KOPT-K1 (cell line): ENCODE measurements around the gene INPP5J.

Experiments used
- H3K27ac ChIP-seq: fragments of 200-600 bp; sonication (generic); 2 replicates; pipeline ENCODE4 v1.5.1; 2016; ENCODE audit warnings: antibody characterized with exemption, mild to moderate bottlenecking, low read depth, low read length; ENCODE audit not compliant: poor library complexity, severe bottlenecking
- H3K36me3 ChIP-seq: fragments of 200-600 bp; sonication (generic); 2 replicates; pipeline ENCODE4 v1.5.1; 2017; ENCODE audit warnings: antibody characterized with exemption, mild to moderate bottlenecking, low read length, moderate library complexity; ENCODE audit not compliant: insufficient read depth
- H3K9me3 ChIP-seq: fragments of 200-600 bp; sonication (generic); 2 replicates; pipeline ENCODE4 v1.5.1; 2017; ENCODE audit warnings: antibody characterized with exemption, low read length, mild to moderate bottlenecking; ENCODE audit not compliant: insufficient read depth, poor library complexity, severe bottlenecking

INPP5J gene

DNA sequence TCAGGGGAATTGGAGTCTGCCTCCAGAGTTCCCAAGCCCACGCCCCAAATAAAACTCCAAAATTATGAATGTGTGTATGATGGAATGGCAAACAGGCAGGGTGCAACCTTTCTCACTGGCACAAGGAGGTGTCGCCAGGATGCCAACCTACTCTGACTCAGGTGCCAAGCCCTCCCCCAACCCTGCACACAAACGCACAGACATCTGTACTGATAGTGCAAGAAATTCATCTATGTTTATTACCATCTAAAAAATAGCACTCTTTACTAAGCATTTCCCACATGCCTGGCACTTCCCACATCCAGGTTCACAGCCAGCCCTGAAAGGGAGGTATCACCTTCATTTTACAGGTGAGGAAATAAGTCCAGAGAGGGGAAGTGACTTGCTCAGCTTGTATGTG lies 16.3 kb downstream of the INPP5J start:
- Histone ChIP-seq H3K36me3 (no peaks in the 10 kb centered on the region), H3K27ac (no peak overlapping the region), H3K9me3 (no peaks in the 10 kb centered on the region)

DNA sequence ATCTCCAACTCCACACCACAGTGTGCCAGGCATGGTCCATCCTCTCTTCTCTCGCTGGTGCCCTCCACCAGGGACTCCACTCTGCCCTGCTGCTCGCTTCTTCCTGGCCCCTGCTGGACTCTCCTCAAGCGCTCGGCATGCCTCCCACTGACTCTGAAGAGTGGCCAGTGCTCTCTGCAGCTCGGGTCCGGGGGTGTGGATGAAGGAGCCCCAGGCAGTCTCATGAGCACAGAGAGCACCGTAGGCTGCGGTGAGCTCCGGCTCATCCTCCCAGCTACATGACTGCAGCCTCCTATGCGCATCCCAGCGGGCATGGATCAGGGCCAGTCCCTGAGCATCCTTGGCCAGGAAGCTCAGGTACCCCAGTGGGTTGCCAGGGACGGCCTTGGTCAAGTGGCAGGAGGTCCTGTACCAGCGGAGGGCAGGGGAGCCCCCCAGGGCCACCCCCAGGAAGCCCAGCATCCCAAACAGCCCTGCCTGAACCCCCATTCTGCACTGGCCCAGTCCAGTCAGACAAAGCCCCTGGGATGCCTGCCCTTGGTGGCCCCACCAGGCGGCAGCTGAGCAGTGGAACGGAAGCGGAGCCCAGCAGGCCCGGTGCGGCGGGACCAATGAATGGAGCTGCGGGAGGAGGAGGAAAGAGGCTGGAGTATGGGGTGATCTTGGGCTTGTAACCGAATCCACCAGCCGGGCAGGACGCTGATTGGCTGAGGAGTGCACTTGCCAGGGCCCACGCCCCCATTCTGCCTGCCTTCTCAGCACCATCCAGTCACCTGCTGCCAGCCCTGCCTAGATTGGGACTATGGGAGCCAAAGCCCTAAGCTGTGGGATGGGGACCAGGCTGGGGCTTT lies 17.3 kb downstream of the INPP5J start, which contains the start of gene PLA2G3:
Gene PLA2G3 (minus strand): TSS at position 643 of the 851 bp plus-strand sequence. CDS start 154 bp downstream, at position 489.
- H3K36me3 ChIP-seq = no peaks in the 10 kb centered on the region
- no peaks in the 10 kb centered on the region for H3K9me3 ChIP-seq
- no peak within 1 kb of the TSS for H3K27ac ChIP-seq

DNA sequence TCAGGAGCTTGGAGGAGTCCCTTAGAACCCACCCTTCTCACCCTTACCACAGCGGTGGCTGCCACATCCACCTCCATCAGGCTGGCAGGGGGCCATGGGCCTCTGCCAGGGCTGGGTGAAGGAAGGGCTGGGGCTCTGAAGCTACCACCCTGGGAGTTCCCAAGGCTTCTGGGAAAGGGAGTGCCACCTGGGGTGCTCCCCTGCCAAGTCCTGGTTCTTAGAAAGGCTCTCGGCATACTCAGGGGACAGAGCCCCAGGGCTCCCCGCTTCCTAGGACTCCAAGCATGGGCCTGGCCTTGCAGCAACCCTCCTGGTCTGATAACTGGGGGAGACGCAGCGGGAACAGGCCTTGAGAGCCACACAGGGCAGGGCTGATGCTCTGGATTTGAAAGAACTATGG lies 18.0 kb downstream of the INPP5J start:
- Histone ChIP-seq H3K9me3 (no peaks in the 10 kb centered on the region), H3K27ac (no peak overlapping the region), H3K36me3 (no peaks in the 10 kb centered on the region)

DNA sequence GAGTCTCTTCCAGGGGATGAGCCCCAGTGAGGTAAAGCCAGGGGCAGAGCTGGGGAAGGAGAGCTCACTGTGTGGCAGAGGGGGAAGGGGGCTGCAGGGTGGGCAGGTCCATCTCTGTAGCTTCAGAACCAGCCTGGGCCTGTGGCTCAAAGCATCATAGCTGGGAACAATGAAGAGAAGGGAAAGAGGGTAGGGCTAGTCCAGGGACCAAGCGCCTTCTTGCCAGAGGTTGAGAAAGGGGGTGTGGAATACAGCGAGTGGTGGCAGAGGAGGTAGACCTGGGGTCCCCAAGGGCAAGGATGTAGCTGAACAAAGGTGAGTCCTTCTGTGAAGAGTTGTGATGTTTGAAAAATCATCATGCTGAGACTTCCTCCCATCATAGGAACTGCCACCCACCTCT lies 18.8 kb downstream of the INPP5J start:
- H3K9me3 ChIP-seq = peaks cover under 1% of the 10 kb centered on the region
- H3K27ac ChIP-seq = no peak overlapping the region

DNA sequence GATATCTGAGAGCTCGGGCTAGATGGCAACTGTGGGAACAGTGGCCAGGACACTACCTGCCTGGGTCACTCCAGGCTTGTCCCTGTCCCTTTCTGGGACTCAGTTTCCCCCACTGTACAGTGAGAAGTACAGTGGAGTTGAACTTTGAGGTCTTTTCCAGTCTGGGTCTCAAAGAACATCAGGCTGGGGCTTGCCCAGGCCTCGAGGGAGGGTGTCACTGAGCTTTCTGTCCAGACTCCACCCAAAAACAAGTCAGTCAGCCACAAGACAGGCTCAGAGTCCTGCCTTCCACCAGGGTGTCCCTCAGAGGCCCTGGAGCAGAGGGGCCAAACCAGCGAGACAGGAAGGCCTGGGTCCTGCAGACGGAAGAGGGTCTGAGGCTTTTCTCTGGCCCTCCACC lies 19.5 kb downstream of the INPP5J start:
- H3K36me3 ChIP-seq = no peaks in the 10 kb centered on the region
- H3K9me3 ChIP-seq = peaks cover 8% of the 10 kb centered on the region
- H3K27ac ChIP-seq = no peak overlapping the region

More for the DNA sequence above, 18.8 kb downstream of the INPP5J start:
- no peaks in the 10 kb centered on the region for H3K36me3 ChIP-seq

DNA sequence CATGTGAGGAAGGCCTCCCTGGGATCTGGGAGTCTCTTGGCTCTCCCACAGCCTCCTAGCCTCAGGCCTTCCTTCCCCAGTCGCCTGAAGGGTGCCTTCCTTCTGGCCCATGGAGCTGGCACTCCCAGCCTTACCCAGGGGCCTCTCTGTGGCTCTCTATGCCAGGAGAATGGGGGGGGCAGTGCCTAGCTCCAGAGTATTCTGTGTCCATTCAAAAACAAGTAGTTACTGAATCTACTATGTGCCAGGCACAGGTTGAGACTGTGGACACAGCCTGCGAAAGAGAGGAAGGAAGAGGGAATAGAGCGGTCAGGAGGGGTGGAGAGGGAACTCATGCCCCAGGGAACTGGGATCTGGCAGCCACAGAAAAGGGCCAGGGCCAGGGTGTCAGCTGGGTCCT lies 20.3 kb downstream of the INPP5J start:
- H3K9me3 ChIP-seq = peaks cover 13% of the 10 kb centered on the region
- H3K27ac ChIP-seq = no peak overlapping the region
- no peaks in the 10 kb centered on the region for H3K36me3 ChIP-seq

DNA sequence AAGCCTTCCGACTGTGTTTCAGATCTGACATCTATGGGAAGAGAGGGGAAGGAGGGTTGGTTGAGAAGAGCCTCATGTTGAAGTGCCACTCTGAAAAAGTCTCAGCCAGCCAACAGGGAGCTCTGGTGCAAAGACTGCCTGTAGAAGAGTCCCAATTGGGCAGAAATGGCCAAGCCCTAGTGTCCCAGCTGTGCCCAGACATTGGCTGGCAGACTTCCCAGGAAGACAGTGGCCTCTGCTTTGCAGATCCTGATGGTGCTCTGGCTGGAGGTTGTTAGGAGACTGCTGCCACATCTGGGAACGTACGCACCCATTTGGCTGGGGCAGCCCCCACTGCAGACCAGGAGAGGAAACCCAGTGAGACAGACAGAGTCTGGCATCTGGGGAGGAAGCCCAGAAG lies 20.8 kb downstream of the INPP5J start:
- no peaks in the 10 kb centered on the region for H3K36me3 ChIP-seq
- H3K27ac ChIP-seq = no peak overlapping the region
- H3K9me3 ChIP-seq = peaks cover 13% of the 10 kb centered on the region

DNA sequence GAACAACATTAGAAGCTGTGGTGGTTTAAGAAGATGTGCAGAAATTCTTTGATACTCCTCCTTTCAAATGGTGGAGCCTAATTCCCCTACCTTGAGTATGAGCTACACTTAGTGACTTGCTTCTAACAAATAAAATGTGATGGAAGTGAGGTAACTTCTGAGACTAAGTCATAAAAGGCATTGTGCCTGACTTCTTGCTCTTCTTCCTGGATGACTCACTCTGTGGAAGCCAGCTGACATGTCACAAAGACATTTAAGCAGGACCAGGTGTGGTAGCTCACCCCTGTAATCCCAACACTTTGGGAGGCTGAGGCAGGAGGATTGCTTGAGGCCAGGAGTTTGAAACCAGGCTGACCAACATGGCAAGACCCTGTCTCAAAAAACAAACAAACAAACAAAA lies 21.5 kb downstream of the INPP5J start:
- H3K27ac ChIP-seq = no peak overlapping the region
- H3K9me3 ChIP-seq = peaks cover 13% of the 10 kb centered on the region
- no peaks in the 10 kb centered on the region for H3K36me3 ChIP-seq

DNA sequence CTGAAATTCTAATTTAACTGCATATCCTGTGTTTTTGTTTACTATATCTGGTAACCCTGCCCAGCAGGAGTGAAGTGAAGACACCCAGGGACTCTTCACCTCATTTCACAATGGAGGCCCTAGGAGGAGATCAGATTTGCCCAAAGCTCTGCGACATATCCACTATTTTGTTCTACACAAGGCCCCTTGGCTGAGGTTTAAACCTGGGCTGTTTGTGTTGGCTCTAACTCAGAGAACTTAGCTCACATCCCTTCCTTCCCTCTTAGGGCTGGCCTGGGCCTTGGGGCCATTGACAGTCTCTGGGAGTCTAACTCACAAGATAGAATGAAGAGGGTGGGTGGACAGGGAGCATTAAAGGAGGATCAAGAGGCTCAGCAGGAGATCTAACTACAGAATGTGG lies 25.7 kb downstream of the INPP5J start:
- peaks cover 13% of the 10 kb centered on the region for H3K9me3 ChIP-seq
- H3K27ac ChIP-seq = no peak overlapping the region
- no peaks in the 10 kb centered on the region for H3K36me3 ChIP-seq

DNA sequence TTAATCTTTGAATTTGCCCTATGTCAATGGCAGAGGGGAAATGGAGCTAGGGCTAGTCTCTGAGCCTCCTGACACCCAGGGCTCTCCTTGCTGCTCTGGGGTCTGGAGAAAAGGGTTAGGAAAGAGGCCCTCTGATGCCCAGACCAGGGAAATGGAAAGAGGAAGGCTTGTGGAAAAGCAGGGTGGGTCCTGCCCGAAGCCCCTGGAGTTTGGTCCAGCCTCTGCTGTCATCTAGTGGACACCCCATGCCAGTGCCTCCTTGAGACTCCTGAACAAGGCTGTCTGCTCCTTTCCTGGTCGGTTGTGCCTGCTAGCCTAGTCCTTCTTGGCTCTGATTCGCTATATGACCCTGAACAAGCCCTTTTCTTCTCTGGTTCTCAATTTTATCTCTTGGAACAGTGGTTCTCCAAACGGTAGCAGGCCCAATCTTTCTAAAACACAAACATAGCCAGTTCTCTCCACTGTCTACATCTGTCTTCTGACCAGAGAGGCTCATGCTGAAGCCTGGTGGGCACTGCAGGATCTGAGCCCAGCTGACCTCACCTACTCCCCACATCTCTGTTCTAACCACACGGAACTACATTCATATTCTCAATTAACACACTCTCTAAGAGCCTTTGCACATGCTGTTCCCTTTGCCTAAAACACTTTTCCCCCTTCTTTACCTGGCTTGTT lies 26.3 kb downstream of the INPP5J start:
- Histone ChIP-seq H3K36me3 (no peaks in the 10 kb centered on the region), H3K27ac (no peak overlapping the region)

DNA sequence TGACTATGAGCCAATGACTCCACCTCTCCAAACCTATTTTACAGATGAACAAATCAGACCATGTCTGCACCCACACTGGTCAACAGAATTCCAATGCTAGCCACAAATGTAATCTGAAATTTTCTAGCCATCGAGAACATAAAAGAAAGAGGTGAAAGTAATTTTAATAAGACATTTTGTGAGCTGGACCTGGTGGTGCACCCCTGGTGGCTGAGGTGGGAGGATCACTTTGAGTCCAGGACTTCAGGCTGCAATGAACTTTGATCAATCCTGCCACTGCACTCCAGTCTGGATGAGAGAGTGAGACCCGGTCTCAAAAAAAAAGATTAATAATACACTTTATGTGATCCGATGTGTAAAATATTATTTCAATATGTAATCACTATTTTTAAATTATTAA lies 27.8 kb downstream of the INPP5J start:
- Histone ChIP-seq H3K9me3 (peaks cover 13% of the 10 kb centered on the region), H3K36me3 (no peaks in the 10 kb centered on the region), H3K27ac (no peak overlapping the region)

More for the DNA sequence above, 26.3 kb downstream of the INPP5J start:
- peaks cover 13% of the 10 kb centered on the region for H3K9me3 ChIP-seq

DNA sequence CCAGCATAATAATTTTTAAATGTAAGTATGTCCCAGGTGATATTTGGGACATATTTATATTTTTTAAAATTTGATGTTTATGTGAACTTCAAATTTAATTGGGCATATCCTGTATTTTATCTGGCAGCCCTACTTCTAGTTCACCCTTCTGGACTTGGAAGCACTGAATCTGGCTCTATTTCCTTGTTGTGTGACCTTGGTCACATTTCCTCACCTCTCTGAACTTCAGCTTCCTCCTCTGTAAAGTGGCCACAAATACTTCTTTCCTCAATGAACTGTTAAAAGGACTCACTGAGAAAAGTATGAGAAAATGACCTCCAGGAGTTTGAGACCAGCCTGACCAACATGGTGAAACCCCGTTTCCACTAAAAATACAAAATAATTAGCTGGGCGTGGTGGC lies 29.1 kb downstream of the INPP5J start:
- H3K36me3 ChIP-seq = no peaks in the 10 kb centered on the region
- H3K27ac ChIP-seq = no peak overlapping the region
- H3K9me3 ChIP-seq = peaks cover 10% of the 10 kb centered on the region

DNA sequence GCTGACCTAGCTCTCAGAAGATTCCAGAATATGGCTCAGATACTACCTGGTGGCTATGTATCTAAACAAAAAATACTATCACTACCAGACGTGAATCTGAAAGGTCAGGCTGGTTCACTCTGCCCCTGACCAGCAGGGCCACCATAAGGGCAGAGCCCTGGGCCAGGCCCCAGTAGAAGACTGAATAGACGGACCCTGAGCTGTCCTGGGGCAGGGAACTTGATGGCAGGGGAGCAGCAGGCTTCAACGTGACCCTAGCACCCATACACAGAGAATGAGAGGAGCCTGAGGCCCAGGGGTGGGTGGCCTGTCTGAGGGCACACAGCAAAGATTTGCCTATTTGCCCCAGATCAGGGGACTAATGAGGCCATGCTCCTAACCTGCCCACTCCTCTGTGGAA lies 30.6 kb downstream of the INPP5J start:
- Histone ChIP-seq H3K27ac (no peak overlapping the region), H3K36me3 (no peaks in the 10 kb centered on the region), H3K9me3 (no peaks in the 10 kb centered on the region)

DNA sequence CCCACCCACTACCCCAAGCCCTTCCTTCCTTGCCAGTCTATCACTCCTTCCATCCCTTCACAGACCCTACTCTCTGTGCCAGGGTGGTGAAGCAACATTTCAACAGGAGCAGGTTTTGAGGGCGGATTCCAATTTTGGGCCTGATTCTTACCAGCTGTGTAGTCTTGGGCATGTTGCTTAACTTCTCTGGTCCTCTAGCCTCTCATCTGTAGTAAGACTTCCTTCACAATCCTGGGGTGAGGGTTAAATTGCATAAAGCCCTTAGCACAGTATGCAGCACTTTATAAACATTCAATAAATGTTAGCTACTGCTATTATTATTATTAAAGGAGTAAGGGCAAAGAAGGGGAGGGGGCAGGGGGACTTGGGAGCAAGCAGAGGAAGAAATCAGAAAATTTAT lies 32.2 kb downstream of the INPP5J start:
- no peaks in the 10 kb centered on the region for H3K36me3 ChIP-seq
- no peaks in the 10 kb centered on the region for H3K9me3 ChIP-seq
- no peak overlapping the region for H3K27ac ChIP-seq

DNA sequence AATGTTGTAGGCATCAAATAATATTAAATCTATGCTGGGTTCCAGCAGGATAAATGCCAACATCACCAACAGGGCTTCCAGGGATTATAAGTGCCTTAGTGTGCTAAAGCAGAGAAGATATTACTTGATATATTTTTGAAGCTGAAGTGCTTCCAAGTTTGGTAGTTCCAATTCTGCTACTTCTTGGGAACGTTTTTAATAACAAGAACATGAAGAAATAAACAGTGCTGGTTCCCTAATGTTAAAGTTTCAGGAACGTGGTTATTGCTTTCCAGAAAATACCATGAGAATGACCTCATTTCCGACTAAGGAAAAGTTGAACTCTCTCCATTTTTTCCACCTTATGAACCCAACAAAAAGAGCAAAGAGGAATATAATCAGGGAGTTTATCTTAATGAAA lies 32.7 kb downstream of the INPP5J start:
- Histone ChIP-seq H3K27ac (no peak overlapping the region), H3K9me3 (no peaks in the 10 kb centered on the region)

More for the DNA sequence above, 32.7 kb downstream of the INPP5J start:
- no peaks in the 10 kb centered on the region for H3K36me3 ChIP-seq
